WTC11 (cell line): Measurements from ENCODE around the gene OAF. TPM values are rescaled to one million over a fixed set of nuclear protein-coding genes. Genes with fewer than 3 reads are reported as not detected.

Experiments used
- ATAC-seq: fragments of 200-7000 bp; cut with Tn5 transposase; 2 replicates; pipeline ENCODE4 v1.10.0; 2021; ENCODE audit warnings: mild to moderate bottlenecking, moderate library complexity
- CTCF ChIA-PET: fragments of 300-600 bp; sonication (Branson Sonifier 250); formaldehyde crosslinking; loops from one replicate; lab custom pipeline; 2021; ENCODE audit warnings: antibody characterized with exemption; lab: Charles Lee
- POLR2A ChIA-PET: fragments of 350-600 bp; sonication (Branson Sonifier 250); formaldehyde crosslinking; loops from one replicate; lab custom pipeline; 2021; ENCODE audit warnings: antibody characterized with exemption; lab: Charles Lee
- DNase-seq: peaks from one replicate; pipeline ENCODE4 v3.0.0; 2021; ENCODE audit warnings: low spot score
- H3K27ac Mint-ChIP-seq: 2 replicates; pipeline ENCODE4 v1.8.0; 2021; ENCODE audit warnings: mixed read lengths
- H3K27me3 Mint-ChIP-seq: 2 replicates; pipeline ENCODE4 v1.8.0; 2021; ENCODE audit warnings: low read depth, mild to moderate bottlenecking, moderate library complexity, mixed read lengths
- H3K36me3 Mint-ChIP-seq: 2 replicates; pipeline ENCODE4 v1.8.0; 2021; ENCODE audit warnings: mixed read lengths
- H3K4me1 Mint-ChIP-seq: 2 replicates; pipeline ENCODE4 v1.8.0; 2022; ENCODE audit warnings: mixed read lengths
- H3K4me3 Mint-ChIP-seq: 2 replicates; pipeline ENCODE4 v1.8.0; 2021; ENCODE audit warnings: mild to moderate bottlenecking, moderate library complexity, mixed read lengths
- H3K9me3 Mint-ChIP-seq: 2 replicates; pipeline ENCODE4 v1.8.0; 2021; ENCODE audit warnings: mixed read lengths
- ATF2 ChIP-seq: sonication (generic); formaldehyde crosslinking; IDR thresholded peaks from 2 replicates; pipeline ENCODE4 v1.8.1; 2022; ENCODE audit warnings: low read depth, missing genetic modification reagents, borderline replicate concordance
- CREB1 ChIP-seq: sonication (generic); formaldehyde crosslinking; IDR thresholded peaks from 2 replicates; pipeline ENCODE4 v1.8.0; 2023; ENCODE audit warnings: mild to moderate bottlenecking, missing genetic modification reagents
- E2F5 ChIP-seq: sonication (generic); formaldehyde crosslinking; IDR thresholded peaks from 2 replicates; pipeline ENCODE4 v1.8.1; 2022; ENCODE audit warnings: mild to moderate bottlenecking, moderate library complexity, missing genetic modification reagents
- KAT7 ChIP-seq: sonication (generic); formaldehyde crosslinking; IDR thresholded peaks from 2 replicates; pipeline ENCODE4 v1.8.1; 2023; ENCODE audit warnings: missing genetic modification reagents, mild to moderate bottlenecking, borderline replicate concordance
- NFATC4 ChIP-seq: fragments of 250-450 bp; sonication (Bioruptor Pico); IDR thresholded peaks from 2 replicates; pipeline ENCODE4 v1.9.0; 2021; ENCODE audit warnings: mild to moderate bottlenecking
- SMAD4 ChIP-seq: sonication (generic); formaldehyde crosslinking; IDR thresholded peaks from 2 replicates; pipeline ENCODE4 v1.8.0; 2022; ENCODE audit warnings: mild to moderate bottlenecking, missing genetic modification reagents
- TCF7 ChIP-seq: sonication (generic); formaldehyde crosslinking; IDR thresholded peaks from 2 replicates; pipeline ENCODE4 v1.8.0; 2022; ENCODE audit warnings: mild to moderate bottlenecking, low read depth, missing genetic modification reagents, moderate library complexity
- TEAD1 ChIP-seq: sonication (generic); formaldehyde crosslinking; IDR thresholded peaks from 2 replicates; pipeline ENCODE4 v1.8.0; 2022; ENCODE audit warnings: mild to moderate bottlenecking, missing genetic modification reagents
- ZBTB43 ChIP-seq: sonication (generic); formaldehyde crosslinking; IDR thresholded peaks from 2 replicates; pipeline ENCODE4 v1.8.1; 2023; ENCODE audit warnings: mild to moderate bottlenecking, missing genetic modification reagents
- ZNF121 ChIP-seq: sonication (generic); formaldehyde crosslinking; IDR thresholded peaks from 2 replicates; pipeline ENCODE4 v1.8.0; 2023; ENCODE audit warnings: missing genetic modification reagents
- ZNF138 ChIP-seq: sonication (generic); formaldehyde crosslinking; conservative IDR thresholded peaks from 2 replicates; pipeline ENCODE4 v1.8.1; 2022; ENCODE audit warnings: mild to moderate bottlenecking, moderate library complexity, missing genetic modification reagents
- total RNA-seq: library from RNA; stranded (reverse); gene quantifications from 3 replicates; pipeline ENCODE4 v1.2.3, GENCODE V29; 2021
- TF ChIP-seq, protein P1 (sequence below): sonication (generic); formaldehyde crosslinking; IDR thresholded peaks from 2 replicates; pipeline ENCODE4 v1.8.0; 2022; ENCODE audit warnings: mild to moderate bottlenecking, missing genetic modification reagents
- TF ChIP-seq, protein P2 (sequence below): sonication (generic); formaldehyde crosslinking; IDR thresholded peaks from 2 replicates; pipeline ENCODE4 v1.8.0; 2022; ENCODE audit warnings: mild to moderate bottlenecking, missing genetic modification reagents

Gene OAF
- total RNA-seq, 1 experiment from 2014 or later: 5.6 TPM

DNA sequence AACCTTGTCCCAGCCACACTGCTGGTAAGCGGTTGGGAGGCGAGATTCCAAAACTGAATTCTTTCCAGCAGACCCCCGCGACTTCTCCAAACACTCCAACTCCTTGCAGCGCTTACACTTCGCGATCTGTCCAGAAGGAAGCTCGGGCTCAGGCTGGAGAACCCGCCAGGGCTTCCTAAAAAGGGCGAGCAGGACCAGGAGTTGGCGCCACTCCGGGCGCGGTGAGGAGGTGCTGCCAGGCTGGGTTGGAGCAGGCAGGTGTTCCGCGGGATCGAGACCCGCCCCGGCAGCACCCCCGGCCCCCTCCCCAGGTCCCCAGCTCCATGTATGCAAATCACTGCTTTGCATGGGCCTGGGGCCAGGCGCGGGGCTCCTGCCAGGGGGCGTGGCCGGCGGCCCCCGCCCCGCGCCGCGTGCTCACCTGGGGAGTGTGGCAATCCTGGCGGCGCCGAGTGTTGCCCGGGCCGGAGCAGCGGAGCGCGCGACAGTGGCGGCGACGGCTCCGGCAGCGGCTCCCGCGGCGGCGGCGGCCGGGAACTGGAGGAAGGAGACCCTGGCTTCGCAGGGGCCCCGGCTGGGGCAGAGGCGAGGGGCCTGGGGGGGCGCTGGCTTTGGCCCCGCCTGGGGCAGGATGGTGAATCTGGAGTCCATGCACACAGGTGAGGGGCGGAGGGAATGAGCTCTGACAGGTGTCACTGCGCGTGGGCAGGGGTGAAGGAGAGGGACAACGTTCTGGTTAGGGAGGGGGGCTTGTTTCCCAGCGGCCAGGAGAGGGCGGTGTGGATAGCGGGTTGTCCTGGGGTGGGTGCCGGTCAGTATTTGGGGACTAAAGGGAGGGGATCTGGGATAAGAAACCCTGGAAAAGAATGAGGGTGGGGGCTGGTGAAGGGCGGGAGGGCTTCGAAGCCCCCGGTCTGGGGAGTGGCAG is 29.1 kb downstream of the OAF start, which contains the start of gene POU2F3 (continued):
- no peak for TF ChIP-seq E2F5 (CRISPR knock-in tag)
- TF ChIP-seq, protein P1, sequence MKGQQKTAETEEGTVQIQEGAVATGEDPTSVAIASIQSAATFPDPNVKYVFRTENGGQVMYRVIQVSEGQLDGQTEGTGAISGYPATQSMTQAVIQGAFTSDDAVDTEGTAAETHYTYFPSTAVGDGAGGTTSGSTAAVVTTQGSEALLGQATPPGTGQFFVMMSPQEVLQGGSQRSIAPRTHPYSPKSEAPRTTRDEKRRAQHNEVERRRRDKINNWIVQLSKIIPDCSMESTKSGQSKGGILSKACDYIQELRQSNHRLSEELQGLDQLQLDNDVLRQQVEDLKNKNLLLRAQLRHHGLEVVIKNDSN: no peak

DNA sequence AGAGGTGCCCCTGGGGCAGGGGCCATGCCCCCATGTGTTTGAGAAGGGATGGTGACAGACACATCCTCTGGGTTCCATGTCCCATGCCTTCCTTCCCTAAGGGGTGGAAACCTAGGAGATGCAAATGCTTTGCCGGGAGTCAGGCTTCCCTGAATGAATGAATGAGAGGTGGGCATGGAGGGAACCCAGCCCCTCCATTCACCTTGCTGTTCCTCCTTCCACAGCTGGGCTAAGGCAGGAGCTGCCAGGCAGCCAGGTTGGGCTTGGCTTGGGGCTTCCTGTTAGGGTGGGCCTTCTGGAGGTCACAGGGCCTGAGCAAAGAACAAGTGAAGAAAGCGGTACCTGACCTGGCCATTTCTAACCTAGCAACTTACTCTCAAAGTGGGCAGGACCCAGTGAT is 30.0 kb downstream of the OAF start:
- H3K9me3 Mint-ChIP-seq: no peaks in the 10 kb centered on the region
- POLR2A ChIA-PET: no interaction called here

More for the DNA sequence above, 30.0 kb downstream of the OAF start:
- H3K27me3 Mint-ChIP-seq: peaks cover 70% of the 10 kb centered on the region
- H3K4me3 Mint-ChIP-seq: peak overlapping the region; percentile 62
- H3K4me1 Mint-ChIP-seq: peaks cover 36% of the 10 kb centered on the region
- CTCF ChIA-PET: interaction anchor here (1.0 to 24.2 kb wide), 5 partner anchors 12 to 72 kb away, joined by 3 to 623 read pairs (median 10); no protein-coding TSS in a partner anchor
- H3K27ac Mint-ChIP-seq: no peak overlapping the region
- H3K36me3 Mint-ChIP-seq: no peaks in the 10 kb centered on the region
- TF ChIP-seq TEAD1 (no peak), NFATC4 (no peak), ATF2 (CRISPR knock-in tag) (no peak), ZNF121 (CRISPR knock-in tag) (no peak), CREB1 (CRISPR knock-in tag) (no peak), E2F5 (CRISPR knock-in tag) (no peak), SMAD4 (CRISPR knock-in tag) (no peak), ZBTB43 (CRISPR knock-in tag) (no peak), ZNF138 (no peak), KAT7 (CRISPR knock-in tag) (no peak), TCF7 (CRISPR knock-in tag) (no peak)
- TF ChIP-seq, protein P2, sequence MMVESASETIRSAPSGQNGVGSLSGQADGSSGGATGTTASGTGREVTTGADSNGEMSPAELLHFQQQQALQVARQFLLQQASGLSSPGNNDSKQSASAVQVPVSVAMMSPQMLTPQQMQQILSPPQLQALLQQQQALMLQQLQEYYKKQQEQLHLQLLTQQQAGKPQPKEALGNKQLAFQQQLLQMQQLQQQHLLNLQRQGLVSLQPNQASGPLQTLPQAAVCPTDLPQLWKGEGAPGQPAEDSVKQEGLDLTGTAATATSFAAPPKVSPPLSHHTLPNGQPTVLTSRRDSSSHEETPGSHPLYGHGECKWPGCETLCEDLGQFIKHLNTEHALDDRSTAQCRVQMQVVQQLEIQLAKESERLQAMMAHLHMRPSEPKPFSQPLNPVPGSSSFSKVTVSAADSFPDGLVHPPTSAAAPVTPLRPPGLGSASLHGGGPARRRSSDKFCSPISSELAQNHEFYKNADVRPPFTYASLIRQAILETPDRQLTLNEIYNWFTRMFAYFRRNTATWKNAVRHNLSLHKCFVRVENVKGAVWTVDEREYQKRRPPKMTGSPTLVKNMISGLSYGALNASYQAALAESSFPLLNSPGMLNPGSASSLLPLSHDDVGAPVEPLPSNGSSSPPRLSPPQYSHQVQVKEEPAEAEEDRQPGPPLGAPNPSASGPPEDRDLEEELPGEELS (CRISPR knock-in tag): no peak
- TF ChIP-seq, all 79 proteins: peak for 0
- ATAC-seq (no peak), DNase-seq (no peak)
